Neural progenitor cell (in vitro differentiated cells): Measurements from ENCODE around the gene GAB3. TPM values are rescaled to one million over a fixed set of nuclear protein-coding genes. Genes with fewer than 3 reads are reported as not detected.

Experiments used
- DNase-seq: peaks from one replicate; pipeline ENCODE4 v3.0.0-alpha.2; 2016; ENCODE audit warnings: low spot score
- H2AFZ ChIP-seq: fragments of 200-600 bp; sonication (generic); replicated peaks from 2 replicates; pipeline ENCODE4 v1.6.1; 2016; ENCODE audit warnings: antibody characterized with exemption
- H3F3A ChIP-seq: fragments of 200-600 bp; sonication (generic); 2 replicates; pipeline ENCODE4 v1.6.1; 2016; ENCODE audit warnings: antibody characterized with exemption, low read depth
- H3K27ac ChIP-seq: fragments of 200-600 bp; sonication (generic); 2 replicates; pipeline ENCODE4 v1.5.1; 2016; ENCODE audit warnings: mild to moderate bottlenecking
- H3K27me3 ChIP-seq: fragments of 200-600 bp; sonication (generic); 2 replicates; pipeline ENCODE4 v1.6.1; 2016; ENCODE audit warnings: mild to moderate bottlenecking, moderate library complexity
- H3K36me3 ChIP-seq: fragments of 200-600 bp; sonication (generic); 2 replicates; pipeline ENCODE4 v1.5.1; 2016
- H3K4me1 ChIP-seq: fragments of 200-600 bp; sonication (generic); 2 replicates; pipeline ENCODE4 v1.6.1; 2016; ENCODE audit warnings: mixed run types
- H3K4me2 ChIP-seq: fragments of 200-600 bp; sonication (generic); 2 replicates; pipeline ENCODE4 v1.6.1; 2016
- H3K4me3 ChIP-seq: fragments of 200-600 bp; sonication (generic); 2 replicates; pipeline ENCODE4 v1.5.1; 2016
- H3K79me2 ChIP-seq: fragments of 200-600 bp; sonication (generic); 2 replicates; pipeline ENCODE4 v1.6.1; 2016; ENCODE audit warnings: low read depth
- H3K9ac ChIP-seq: fragments of 200-600 bp; sonication (generic); 2 replicates; pipeline ENCODE4 v1.6.1; 2016
- H3K9me3 ChIP-seq: fragments of 200-600 bp; sonication (generic); 2 replicates; pipeline ENCODE4 v1.5.1; 2016; ENCODE audit warnings: low read depth
- H4K20me1 ChIP-seq: fragments of 200-600 bp; sonication (generic); 2 replicates; pipeline ENCODE4 v1.6.1; 2016; ENCODE audit warnings: low read depth
- H3K27ac Mint-ChIP-seq: 3 replicates; pipeline ENCODE4 v1.8.0; 2021; ENCODE audit warnings: mixed read lengths
- H3K27me3 Mint-ChIP-seq: 2 replicates; pipeline ENCODE4 v1.8.0; 2022; ENCODE audit warnings: low read depth, mild to moderate bottlenecking, inconsistent platforms, moderate library complexity, mixed read lengths; ENCODE audit not compliant: insufficient read depth
- H3K36me3 Mint-ChIP-seq: 3 replicates; pipeline ENCODE4 v1.8.0; 2021; ENCODE audit warnings: mixed read lengths
- H3K4me1 Mint-ChIP-seq: 3 replicates; pipeline ENCODE4 v1.8.0; 2021; ENCODE audit warnings: mixed read lengths
- H3K4me3 Mint-ChIP-seq: 3 replicates; pipeline ENCODE4 v1.8.0; 2021; ENCODE audit warnings: mild to moderate bottlenecking, moderate library complexity, mixed read lengths
- H3K9me3 Mint-ChIP-seq: 3 replicates; pipeline ENCODE4 v1.8.0; 2020; ENCODE audit warnings: mixed read lengths
- EZH2 ChIP-seq: fragments of 200-600 bp; sonication (generic); IDR thresholded peaks from 2 replicates; pipeline ENCODE4 v1.6.1; 2017; ENCODE audit warnings: antibody characterized with exemption, mild to moderate bottlenecking, moderate library complexity
- EZH2phosphoT487 ChIP-seq: fragments of 200-600 bp; sonication (generic); IDR thresholded peaks from 2 replicates; pipeline ENCODE4 v1.6.1; 2017; ENCODE audit warnings: antibody characterized with exemption
- total RNA-seq: library from RNA; depleted of rRNA; stranded (reverse); fragments of >200 nt; gene quantifications from 2 replicates; pipeline ENCODE4 v1.2.3, GENCODE V29; 2015; ENCODE audit warnings: low replicate concordance
- TF ChIP-seq, protein P1 (sequence below): fragments of 200-600 bp; sonication (generic); IDR thresholded peaks from 2 replicates; pipeline ENCODE4 v1.5.1; 2017; ENCODE audit warnings: antibody characterized with exemption, mild to moderate bottlenecking

The GAB3 gene
- total RNA-seq, 1 donor from 2014 or later: not detected

DNA sequence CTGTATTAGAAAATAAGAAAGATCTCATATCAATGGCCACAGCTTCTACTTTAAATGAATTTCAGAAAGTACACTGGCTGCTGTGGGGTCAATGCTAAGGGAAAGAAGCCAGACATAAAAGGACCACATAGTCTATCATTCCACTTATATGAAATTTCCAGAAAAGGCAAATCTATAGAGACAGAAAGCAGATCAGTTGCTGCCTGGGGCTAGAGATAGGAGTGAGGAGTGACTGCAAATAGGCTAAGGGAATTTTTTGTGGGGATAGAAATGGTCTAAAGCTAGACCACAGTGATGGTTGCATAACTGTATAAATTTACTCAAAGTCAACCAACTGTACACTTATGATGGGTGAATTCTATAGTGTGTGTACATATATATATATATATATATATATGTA lies 8.3 kb downstream of the GAB3 start:
- Histone ChIP-seq H2AFZ (no peak overlapping the region), H3K9me3 (no peaks in the 10 kb centered on the region), H3K9ac (no peak overlapping the region), H3K4me2 (no peak overlapping the region), H3K36me3 (no peaks in the 10 kb centered on the region), H3K4me3 (no peak overlapping the region), H3K27ac (no peak overlapping the region), H4K20me1 (no peaks in the 10 kb centered on the region), H3K4me1 (no peaks in the 10 kb centered on the region), H3K27me3 (no peaks in the 10 kb centered on the region), H3F3A (no peaks in the 10 kb centered on the region), H3K79me2 (no peaks in the 10 kb centered on the region)
- TF ChIP-seq, protein P1, sequence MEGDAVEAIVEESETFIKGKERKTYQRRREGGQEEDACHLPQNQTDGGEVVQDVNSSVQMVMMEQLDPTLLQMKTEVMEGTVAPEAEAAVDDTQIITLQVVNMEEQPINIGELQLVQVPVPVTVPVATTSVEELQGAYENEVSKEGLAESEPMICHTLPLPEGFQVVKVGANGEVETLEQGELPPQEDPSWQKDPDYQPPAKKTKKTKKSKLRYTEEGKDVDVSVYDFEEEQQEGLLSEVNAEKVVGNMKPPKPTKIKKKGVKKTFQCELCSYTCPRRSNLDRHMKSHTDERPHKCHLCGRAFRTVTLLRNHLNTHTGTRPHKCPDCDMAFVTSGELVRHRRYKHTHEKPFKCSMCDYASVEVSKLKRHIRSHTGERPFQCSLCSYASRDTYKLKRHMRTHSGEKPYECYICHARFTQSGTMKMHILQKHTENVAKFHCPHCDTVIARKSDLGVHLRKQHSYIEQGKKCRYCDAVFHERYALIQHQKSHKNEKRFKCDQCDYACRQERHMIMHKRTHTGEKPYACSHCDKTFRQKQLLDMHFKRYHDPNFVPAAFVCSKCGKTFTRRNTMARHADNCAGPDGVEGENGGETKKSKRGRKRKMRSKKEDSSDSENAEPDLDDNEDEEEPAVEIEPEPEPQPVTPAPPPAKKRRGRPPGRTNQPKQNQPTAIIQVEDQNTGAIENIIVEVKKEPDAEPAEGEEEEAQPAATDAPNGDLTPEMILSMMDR: no peak
- TF ChIP-seq EZH2phosphoT487 (no peak), EZH2 (no peak)
- no peaks in the 10 kb centered on the region for H3K4me1 Mint-ChIP-seq
- H3K4me3 Mint-ChIP-seq: no peak overlapping the region
- H3K27me3 Mint-ChIP-seq: peaks cover 3% of the 10 kb centered on the region
- no peak for DNase-seq
- H3K9me3 Mint-ChIP-seq: peaks cover 3% of the 10 kb centered on the region
- H3K27ac Mint-ChIP-seq: no peak overlapping the region
- H3K36me3 Mint-ChIP-seq: no peaks in the 10 kb centered on the region

DNA sequence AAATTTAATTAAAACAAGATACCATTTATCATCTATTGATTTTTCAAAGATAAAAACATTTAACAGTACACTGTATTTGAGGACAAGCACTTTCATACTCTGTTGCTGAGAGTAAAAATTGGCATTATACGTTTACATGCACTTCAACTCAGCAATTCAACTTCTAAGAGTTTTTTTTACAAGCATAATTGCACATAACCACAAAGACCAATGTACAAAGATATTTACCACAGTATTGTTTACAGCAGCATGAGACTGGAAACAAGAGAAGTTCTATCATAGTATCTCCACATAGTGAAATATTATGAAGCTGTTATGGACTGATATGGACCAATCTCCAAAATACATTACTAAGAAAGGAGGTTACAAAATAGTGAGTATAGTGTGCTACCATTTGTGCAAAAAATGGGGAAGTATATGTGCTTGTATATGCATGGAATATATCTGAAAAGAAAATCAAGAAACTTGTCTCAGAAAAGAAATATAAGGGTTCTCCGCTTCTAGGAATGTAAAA lies 10.9 kb downstream of the GAB3 start:
- Mint-ChIP-seq H3K9me3 (peaks cover 3% of the 10 kb centered on the region), H3K27me3 (peaks cover 3% of the 10 kb centered on the region), H3K4me1 (no peaks in the 10 kb centered on the region), H3K27ac (no peak overlapping the region), H3K4me3 (no peak overlapping the region), H3K36me3 (no peaks in the 10 kb centered on the region)
- H2AFZ ChIP-seq: no peak overlapping the region
- no peaks in the 10 kb centered on the region for H3K36me3 ChIP-seq
- DNase-seq: no peak
- H3K4me3 ChIP-seq: no peak overlapping the region
- TF ChIP-seq EZH2phosphoT487 (no peak), EZH2 (no peak)
- TF ChIP-seq, protein P1: no peak
- no peaks in the 10 kb centered on the region for H3K9me3 ChIP-seq
- no peaks in the 10 kb centered on the region for H3F3A ChIP-seq
- no peak overlapping the region for H3K4me2 ChIP-seq
- no peaks in the 10 kb centered on the region for H3K4me1 ChIP-seq
- H3K27me3 ChIP-seq: no peaks in the 10 kb centered on the region
- no peak overlapping the region for H3K27ac ChIP-seq
- no peak overlapping the region for H3K9ac ChIP-seq
- no peaks in the 10 kb centered on the region for H3K79me2 ChIP-seq
- H4K20me1 ChIP-seq: no peaks in the 10 kb centered on the region

DNA sequence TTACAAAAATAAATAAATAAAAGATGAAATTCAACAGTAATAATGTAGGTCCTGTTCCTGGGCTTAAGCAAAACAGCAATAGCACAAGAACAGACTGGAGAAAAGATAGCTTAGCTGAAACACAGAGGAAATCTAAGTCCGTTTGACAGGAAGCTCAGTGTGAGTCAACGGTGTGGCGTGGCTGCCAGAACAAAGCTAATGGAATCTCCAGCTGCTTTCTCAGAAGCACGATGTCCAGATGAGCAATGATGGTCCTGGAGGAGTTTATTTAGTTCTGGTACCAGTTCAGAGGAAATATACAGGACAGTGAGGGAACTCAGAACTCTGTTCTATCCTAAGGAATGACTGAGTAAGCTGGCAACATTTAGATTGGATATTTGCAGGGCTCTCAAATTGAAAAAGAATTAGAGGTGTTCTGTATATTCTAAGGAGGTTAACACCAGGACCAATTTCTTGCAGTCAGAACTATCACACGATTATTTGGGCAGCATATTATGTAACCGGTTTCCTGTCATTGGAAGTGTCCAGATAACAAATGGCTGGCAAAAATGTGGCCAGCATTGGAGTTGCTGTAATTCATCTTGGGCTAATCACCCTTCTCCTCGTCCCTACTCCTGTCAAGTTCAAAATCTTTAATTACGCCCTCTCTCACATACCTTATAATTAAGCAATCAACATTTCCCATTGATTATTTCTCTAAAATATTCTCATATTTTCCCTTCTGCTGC lies 12.7 kb downstream of the GAB3 start:
- Histone ChIP-seq H3K4me1 (no peaks in the 10 kb centered on the region), H3K9me3 (no peaks in the 10 kb centered on the region), H3K9ac (no peak overlapping the region), H2AFZ (no peak overlapping the region), H3K4me2 (no peak overlapping the region), H3K4me3 (no peak overlapping the region), H4K20me1 (no peaks in the 10 kb centered on the region), H3K79me2 (no peaks in the 10 kb centered on the region), H3K27me3 (no peaks in the 10 kb centered on the region), H3K36me3 (no peaks in the 10 kb centered on the region), H3K27ac (no peak overlapping the region), H3F3A (no peaks in the 10 kb centered on the region)
- Mint-ChIP-seq H3K36me3 (no peaks in the 10 kb centered on the region), H3K4me1 (no peaks in the 10 kb centered on the region), H3K9me3 (no peaks in the 10 kb centered on the region), H3K4me3 (no peak overlapping the region), H3K27ac (no peak overlapping the region), H3K27me3 (peaks cover 3% of the 10 kb centered on the region)
- DNase-seq: no peak
- TF ChIP-seq EZH2: no peak
- TF ChIP-seq, protein P1: no peak
